Endothelial cell of umbilical vein (primary cell): ENCODE measurements around the gene CBX6. TPM values are rescaled to one million over a fixed set of nuclear protein-coding genes. Genes with fewer than 3 reads are reported as not detected.

Source experiments
- BruUV-seq: library from RNA; stranded (reverse); fragments of 400-500 nt; replicated peaks from 2 replicates; lab custom pipeline; 2021; lab: Mats Ljungman, UMichigan
- CTCF ChIA-PET: fragments of 300-600, 350-600 bp; sonication (Branson Sonifier 250); formaldehyde crosslinking; loops from one replicate; lab custom pipeline; 2021; ENCODE audit warnings: antibody characterized with exemption, inconsistent platforms; lab: Charles Lee
- POLR2A ChIA-PET: fragments of 300-600, 350-600 bp; sonication (Branson Sonifier 250); formaldehyde crosslinking; loops from one replicate; lab custom pipeline; 2021; ENCODE audit warnings: antibody characterized with exemption, inconsistent platforms; lab: Charles Lee
- DNase-seq: peaks from one replicate; pipeline ENCODE4 v3.0.0-alpha.2; 2011; ENCODE audit warnings: low read depth, low spot score
- FAIRE-seq: peaks from 2 replicates; lab custom pipeline; 2011; peaks lifted over from hg19 to GRCh38; lab: Jason Lieb, UNC
- H2AFZ ChIP-seq: 2 replicates; pipeline ENCODE4 v1.6.0; 2012; ENCODE audit warnings: low read depth, low read length, control low read depth, inconsistent platforms
- H3K27ac ChIP-seq: 2 replicates; pipeline ENCODE4 v1.5.1; 2011; ENCODE audit warnings: low read depth, mild to moderate bottlenecking, control low read depth, low read length, moderate library complexity; ENCODE audit not compliant: insufficient read depth
- H3K27me3 ChIP-seq, 2 experiments: 2 replicates each; pipeline versions ENCODE4 v1.6.0 to v1.6.1; 2011; ENCODE audit warnings: low read length in 2 of 2, mixed read lengths in 1 of 2; ENCODE audit not compliant: control insufficient read depth in 2 of 2, insufficient read depth in 2 of 2
- H3K36me3 ChIP-seq, 2 experiments: 2 replicates in 1 of 2; 3 replicates in 1 of 2; pipeline ENCODE4 v1.5.1; 2011; ENCODE audit warnings: low read length in 2 of 2, mild to moderate bottlenecking in 1 of 2, moderate library complexity in 1 of 2; ENCODE audit not compliant: control insufficient read depth in 2 of 2, insufficient read depth in 2 of 2; ENCODE audit errors: extremely low read depth in 1 of 2
- H3K4me1 ChIP-seq: 3 replicates; pipeline ENCODE4 v1.5.1; 2011; ENCODE audit warnings: mild to moderate bottlenecking, low read length; ENCODE audit not compliant: control insufficient read depth, insufficient read depth; ENCODE audit errors: extremely low read depth
- H3K4me2 ChIP-seq: 2 replicates; pipeline ENCODE4 v1.6.1; 2011; ENCODE audit warnings: low read length, control low read depth, mixed read lengths; ENCODE audit not compliant: insufficient read depth
- H3K4me3 ChIP-seq, 3 experiments: fragments of 200-600 bp in 1 of 3; sonication (generic), shearing (Covaris generic) in 1 of 3; replicated peaks in 1 of 3; 2 replicates each; pipeline ENCODE4 v1.5.1; 2011 to 2016; ENCODE audit warnings: control low read depth in 3 of 3, low read length in 3 of 3, mild to moderate bottlenecking in 2 of 3, inconsistent platforms in 1 of 3, low read depth in 1 of 3, moderate library complexity in 1 of 3; ENCODE audit not compliant: insufficient read depth in 1 of 3
- H3K79me2 ChIP-seq: 2 replicates; pipeline ENCODE4 v1.6.0; 2012; ENCODE audit warnings: low read length, inconsistent platforms; ENCODE audit not compliant: control insufficient read depth, insufficient read depth
- H3K9ac ChIP-seq: replicated peaks from 2 replicates; pipeline ENCODE3; 2011; ENCODE audit warnings: low read length, control low read depth; ENCODE audit not compliant: insufficient read depth; ENCODE audit errors: extremely low read depth
- H3K9me1 ChIP-seq: replicated peaks from 3 replicates; pipeline ENCODE4 v1.6.0; 2011; ENCODE audit warnings: mild to moderate bottlenecking, low read length; ENCODE audit not compliant: control insufficient read depth, insufficient read depth; ENCODE audit errors: extremely low read depth
- H3K9me3 ChIP-seq: replicated peaks from 2 replicates; pipeline ENCODE4 v1.5.1; 2012; ENCODE audit warnings: low read length, inconsistent platforms; ENCODE audit not compliant: control insufficient read depth, insufficient read depth
- H4K20me1 ChIP-seq: replicated peaks from 2 replicates; pipeline ENCODE3; 2011; ENCODE audit warnings: mild to moderate bottlenecking, low read length; ENCODE audit not compliant: control insufficient read depth, insufficient read depth; ENCODE audit errors: extremely low read depth
- EZH2 ChIP-seq: IDR thresholded peaks from 2 replicates; pipeline ENCODE4 v1.6.1; 2012; ENCODE audit warnings: borderline replicate concordance, low read depth, mild to moderate bottlenecking, moderate library complexity, low read length, inconsistent platforms; ENCODE audit not compliant: severe bottlenecking
- FOS ChIP-seq: IDR thresholded peaks from 2 replicates; pipeline ENCODE4 v1.6.1; 2011; ENCODE audit warnings: mild to moderate bottlenecking, low read length, moderate library complexity, borderline replicate concordance; ENCODE audit not compliant: insufficient read depth
- dilution Hi-C: fragments of 300-500 bp; cut with MboI; formaldehyde crosslinking; loops from one replicate; pipeline ENCODE4 v1.15.0; 2019; ENCODE audit warnings: low sequenced_read_pairs; ENCODE audit not compliant: extremely low pct_ligation_motif_present
- intact Hi-C: fragments of 100-400 bp; cut with micrococcal nuclease; formaldehyde crosslinking; loops from one replicate; pipeline ENCODE4 v1.10.0; 2022
- polyA plus RNA-seq, 4 experiments: library from polyadenylated mRNA; depleted of rRNA in 3 of 4; stranded (reverse) in 3 of 4; unstranded in 1 of 4; fragments of >200 nt; gene quantifications; 2 replicates each; pipeline versions ENCODE4 v1.2.1 to v1.2.3, GENCODE V29; 2011 to 2012; ENCODE audit warnings: missing spikeins in 1 of 4
- total RNA-seq: library from RNA; stranded (reverse); gene quantifications from 2 replicates; pipeline ENCODE4 v1.2.3, GENCODE V29; 2021
- TF ChIP-seq, protein P1 (sequence below), 2 donors: IDR thresholded peaks; 1 replicate in 1 of 2; 2 replicates in 1 of 2; pipeline ENCODE4 v1.5.1; 2011; ENCODE audit warnings: low read length in 2 of 2, mild to moderate bottlenecking in 2 of 2, moderate library complexity in 2 of 2, control low read depth in 1 of 2, inconsistent platforms in 1 of 2, low read depth in 1 of 2; ENCODE audit not compliant: insufficient read depth in 1 of 2; ENCODE audit errors: extremely low read depth in 1 of 2

Gene CBX6
- total and polyA plus RNA-seq, 2 donors (not counting 3 experiments of a cell fraction or from before 2014, with no cell fraction given): 14.9 to 62.6 TPM

DNA sequence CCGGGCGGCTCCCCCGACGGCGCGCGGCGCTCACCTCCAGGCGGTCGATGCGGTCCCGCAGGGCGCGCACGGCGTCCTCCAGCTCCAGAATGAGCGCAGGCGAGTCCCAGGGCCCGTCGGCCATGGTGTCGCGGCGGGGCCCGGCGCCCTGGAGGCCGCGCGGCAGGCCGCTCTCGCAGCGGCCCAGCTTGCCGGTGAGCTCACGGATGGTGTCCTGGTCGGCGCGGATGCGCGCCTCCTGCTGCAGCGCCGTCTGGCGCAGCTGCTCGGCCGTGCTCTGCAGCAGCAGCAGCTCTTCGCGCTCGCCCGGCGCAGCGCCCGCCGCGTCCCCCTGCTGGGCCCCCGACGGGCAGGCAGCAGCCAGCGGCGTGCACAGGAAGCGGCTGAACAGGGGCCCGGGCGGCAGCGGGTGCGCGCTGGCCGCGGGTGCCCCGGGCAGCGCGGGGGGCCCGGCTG lies 28.8 kb downstream of the CBX6 start:
- no peak overlapping the region for H3K4me3 ChIP-seq
- dilution Hi-C loops: no loop called here
- peaks cover 20 to 29% of the 10 kb centered on the region in 2 experiments for H3K27me3 ChIP-seq
- no peak overlapping the region for H3K27ac ChIP-seq
- CTCF ChIA-PET: interaction anchor here (0.6 to 14.8 kb wide), 10 partner anchors 17 to 791 kb away, joined by 3 to 198 read pairs (median 4); no protein-coding TSS in a partner anchor
- H3K36me3 ChIP-seq: no peaks in the 10 kb centered on the region
- H3K9me1 ChIP-seq: no peaks in the 10 kb centered on the region
- no peaks in the 10 kb centered on the region for H3K79me2 ChIP-seq
- no TSS peak for BruUV-seq
- POLR2A ChIA-PET: interaction anchor here (0.5 to 1.1 kb wide), 2 partner anchors 9 to 477 kb away, joined by 3 read pairs; partner anchors contain the start of gene RPL3
- peaks cover 3% of the 10 kb centered on the region for H3K4me1 ChIP-seq
- intact Hi-C loops: loop anchor here (1.0 kb wide), 1 partner anchor 74 kb away; no protein-coding TSS in a partner anchor
- no peak for TF ChIP-seq FOS
- TF ChIP-seq EZH2: peak; percentile 32
- TF ChIP-seq, protein P1, sequence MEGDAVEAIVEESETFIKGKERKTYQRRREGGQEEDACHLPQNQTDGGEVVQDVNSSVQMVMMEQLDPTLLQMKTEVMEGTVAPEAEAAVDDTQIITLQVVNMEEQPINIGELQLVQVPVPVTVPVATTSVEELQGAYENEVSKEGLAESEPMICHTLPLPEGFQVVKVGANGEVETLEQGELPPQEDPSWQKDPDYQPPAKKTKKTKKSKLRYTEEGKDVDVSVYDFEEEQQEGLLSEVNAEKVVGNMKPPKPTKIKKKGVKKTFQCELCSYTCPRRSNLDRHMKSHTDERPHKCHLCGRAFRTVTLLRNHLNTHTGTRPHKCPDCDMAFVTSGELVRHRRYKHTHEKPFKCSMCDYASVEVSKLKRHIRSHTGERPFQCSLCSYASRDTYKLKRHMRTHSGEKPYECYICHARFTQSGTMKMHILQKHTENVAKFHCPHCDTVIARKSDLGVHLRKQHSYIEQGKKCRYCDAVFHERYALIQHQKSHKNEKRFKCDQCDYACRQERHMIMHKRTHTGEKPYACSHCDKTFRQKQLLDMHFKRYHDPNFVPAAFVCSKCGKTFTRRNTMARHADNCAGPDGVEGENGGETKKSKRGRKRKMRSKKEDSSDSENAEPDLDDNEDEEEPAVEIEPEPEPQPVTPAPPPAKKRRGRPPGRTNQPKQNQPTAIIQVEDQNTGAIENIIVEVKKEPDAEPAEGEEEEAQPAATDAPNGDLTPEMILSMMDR (IDR thresholded peaks at IDR 0.05; ENCODE audit: extremely low read depth in 1 of 2, insufficient read depth in 1 of 2, low read depth in 1 of 2, low read length in 2 of 2): peak; percentile 21 to 40
- no peaks in the 10 kb centered on the region for H3K9me3 ChIP-seq
- H3K4me2 ChIP-seq: peak overlapping the region; percentile 4
- no peaks in the 10 kb centered on the region for H4K20me1 ChIP-seq
- FAIRE-seq (peak; percentile 28), DNase-seq (peak; percentile 64)
- H3K9ac ChIP-seq: no peak overlapping the region
- H2AFZ ChIP-seq: peak overlapping the region; percentile 70
